ENCODE data around the gene FCHO1. TPM values are rescaled to one million over a fixed set of nuclear protein-coding genes. Genes with fewer than 3 reads are reported as not detected.

Gene FCHO1
- total RNA-seq, 1 donor from 2014 or later, result 0.71 TPM

DNA sequence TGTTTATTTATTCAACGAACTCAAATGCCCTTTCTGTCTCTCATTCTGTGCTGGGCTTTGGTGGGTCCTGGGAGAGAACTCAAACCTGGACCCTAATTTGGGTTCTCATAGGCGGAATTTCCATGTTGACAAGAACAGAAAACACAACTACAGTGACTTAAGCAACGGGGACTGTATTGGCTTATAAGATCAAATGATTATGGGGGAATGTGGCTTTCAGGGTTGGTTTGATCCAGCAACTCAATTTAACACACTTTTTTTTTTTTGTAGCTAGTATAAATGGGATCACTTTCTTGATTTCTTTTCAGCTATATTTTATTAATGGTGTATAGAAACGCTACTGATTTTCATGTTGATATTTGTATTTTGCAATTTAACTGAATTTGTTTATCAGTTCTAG, 9.9 kb downstream of the FCHO1 start:
- no peak for DNase-seq
- TF ChIP-seq, protein P1, sequence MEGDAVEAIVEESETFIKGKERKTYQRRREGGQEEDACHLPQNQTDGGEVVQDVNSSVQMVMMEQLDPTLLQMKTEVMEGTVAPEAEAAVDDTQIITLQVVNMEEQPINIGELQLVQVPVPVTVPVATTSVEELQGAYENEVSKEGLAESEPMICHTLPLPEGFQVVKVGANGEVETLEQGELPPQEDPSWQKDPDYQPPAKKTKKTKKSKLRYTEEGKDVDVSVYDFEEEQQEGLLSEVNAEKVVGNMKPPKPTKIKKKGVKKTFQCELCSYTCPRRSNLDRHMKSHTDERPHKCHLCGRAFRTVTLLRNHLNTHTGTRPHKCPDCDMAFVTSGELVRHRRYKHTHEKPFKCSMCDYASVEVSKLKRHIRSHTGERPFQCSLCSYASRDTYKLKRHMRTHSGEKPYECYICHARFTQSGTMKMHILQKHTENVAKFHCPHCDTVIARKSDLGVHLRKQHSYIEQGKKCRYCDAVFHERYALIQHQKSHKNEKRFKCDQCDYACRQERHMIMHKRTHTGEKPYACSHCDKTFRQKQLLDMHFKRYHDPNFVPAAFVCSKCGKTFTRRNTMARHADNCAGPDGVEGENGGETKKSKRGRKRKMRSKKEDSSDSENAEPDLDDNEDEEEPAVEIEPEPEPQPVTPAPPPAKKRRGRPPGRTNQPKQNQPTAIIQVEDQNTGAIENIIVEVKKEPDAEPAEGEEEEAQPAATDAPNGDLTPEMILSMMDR (IDR thresholded peaks at IDR 0.05; ENCODE audit: borderline replicate concordance), result no peak
- no peak overlapping the region for H3K27ac ChIP-seq (replicated peaks)
- no peak overlapping the region for H3K4me3 ChIP-seq
- no peaks in the 10 kb centered on the region for H3K9me3 ChIP-seq (replicated peaks)
- intact Hi-C loops (cut with micrococcal nuclease), result no loop called here
- H3K36me3 ChIP-seq, result no peaks in the 10 kb centered on the region
- H3K27me3 ChIP-seq (ENCODE audit: low read depth), result peaks cover 20% of the 10 kb centered on the region
- no peaks in the 10 kb centered on the region for H3K4me1 ChIP-seq

DNA sequence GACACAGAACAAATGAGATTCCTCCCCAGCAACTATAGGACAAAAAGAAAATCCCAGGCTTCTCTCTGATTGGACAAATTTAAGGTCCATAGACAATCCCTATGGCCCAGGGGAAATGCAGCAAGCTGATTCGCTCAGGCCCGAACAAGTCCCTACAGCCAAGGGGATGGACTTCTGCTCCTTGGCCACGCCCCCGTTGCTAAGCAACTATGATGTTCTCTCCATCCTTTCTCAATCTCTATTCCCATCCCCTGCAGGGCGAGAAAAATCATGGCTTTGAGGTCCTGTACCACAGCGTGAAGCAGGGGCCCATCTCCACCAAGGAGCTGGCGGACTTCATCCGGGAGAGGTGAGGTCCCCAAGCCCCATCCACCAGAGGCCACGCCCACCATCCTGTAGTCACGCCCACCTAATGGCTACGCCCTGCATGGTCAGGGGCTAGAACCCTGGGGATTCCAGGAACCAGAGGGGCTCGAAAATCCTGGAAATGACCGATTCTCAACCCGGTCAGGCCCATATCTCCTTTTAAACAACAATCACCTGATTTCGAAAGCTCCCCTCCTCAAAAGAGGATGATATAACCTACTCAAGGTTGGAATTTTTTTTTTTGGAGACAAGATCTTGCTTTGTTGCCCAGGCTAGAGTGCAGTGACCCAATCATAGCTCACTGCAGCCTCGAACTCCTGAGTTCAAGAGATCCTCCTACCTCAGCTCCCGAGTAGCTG, 11.4 kb downstream of the FCHO1 start:
- Histone ChIP-seq H3K27me3 (ENCODE audit: low read depth) (peaks cover 20% of the 10 kb centered on the region), H3K4me3 (no peak overlapping the region), H3K4me1 (peaks cover 10% of the 10 kb centered on the region), H3K36me3 (no peaks in the 10 kb centered on the region), H3K27ac (replicated peaks) (no peak overlapping the region), H3K9me3 (replicated peaks) (no peaks in the 10 kb centered on the region)
- TF ChIP-seq, protein P1 (IDR thresholded peaks at IDR 0.05; ENCODE audit: borderline replicate concordance), result no peak
- DNase-seq, result no peak
- intact Hi-C loops (cut with micrococcal nuclease), result no loop called here

DNA sequence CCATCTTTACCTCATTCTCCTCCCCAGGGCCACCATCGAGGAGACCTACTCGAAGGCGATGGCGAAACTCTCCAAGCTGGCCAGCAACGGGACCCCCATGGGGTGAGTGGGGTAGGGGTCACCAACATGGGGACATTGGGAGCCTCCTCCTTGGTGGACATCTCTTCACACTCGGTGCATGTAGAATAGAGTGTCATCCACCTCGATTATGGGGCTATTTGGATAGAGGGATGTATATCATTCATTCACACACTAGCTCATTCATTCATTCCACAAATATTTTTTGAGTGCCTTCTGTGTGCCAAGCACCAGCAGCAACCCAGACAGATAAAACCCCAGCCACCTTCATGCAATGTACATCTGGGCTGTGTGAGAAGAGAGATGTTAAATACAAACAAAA, 13.1 kb downstream of the FCHO1 start:
- H3K4me1 ChIP-seq, result peaks cover 10% of the 10 kb centered on the region
- no peaks in the 10 kb centered on the region for H3K36me3 ChIP-seq
- no peaks in the 10 kb centered on the region for H3K9me3 ChIP-seq (replicated peaks)
- TF ChIP-seq, protein P1 (IDR thresholded peaks at IDR 0.05; ENCODE audit: borderline replicate concordance), result no peak
- intact Hi-C loops (cut with micrococcal nuclease), result no loop called here
- H3K4me3 ChIP-seq, result no peak overlapping the region
- H3K27me3 ChIP-seq (ENCODE audit: low read depth), result peaks cover 20% of the 10 kb centered on the region
- H3K27ac ChIP-seq (replicated peaks), result no peak overlapping the region
- no peak for DNase-seq

DNA sequence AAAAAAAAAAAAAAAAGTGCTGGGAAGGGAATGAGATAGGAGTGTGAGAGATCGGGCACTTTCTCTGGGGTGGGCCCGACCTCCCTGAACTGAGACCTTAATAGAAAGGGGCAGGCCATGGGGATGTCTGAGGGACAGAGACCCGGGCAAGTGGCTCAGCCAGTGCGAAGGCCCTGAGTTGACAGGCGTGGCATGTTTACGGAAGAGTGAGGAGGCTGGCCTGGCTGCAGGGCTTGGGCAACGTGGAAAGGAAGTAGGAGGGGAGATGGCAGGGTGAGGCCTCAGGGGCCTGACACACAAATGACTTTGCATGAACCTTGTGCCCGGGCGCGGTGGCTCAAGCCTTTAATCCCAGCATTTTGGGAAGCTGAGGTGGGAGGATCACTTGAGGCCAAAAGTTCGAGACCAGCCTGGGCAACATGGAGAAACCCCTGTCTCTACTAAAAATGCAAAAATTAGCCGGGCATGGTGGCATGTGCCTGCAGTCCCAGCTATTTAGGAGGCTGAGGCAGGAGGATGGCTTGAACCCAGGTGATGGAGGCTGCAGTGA, 13.9 kb downstream of the FCHO1 start:
- intact Hi-C loops (cut with micrococcal nuclease), result no loop called here
- no peak overlapping the region for H3K4me3 ChIP-seq
- DNase-seq, result peak; percentile 55
- no peaks in the 10 kb centered on the region for H3K9me3 ChIP-seq (replicated peaks)
- TF ChIP-seq, protein P1 (IDR thresholded peaks at IDR 0.05; ENCODE audit: borderline replicate concordance), result no peak
- H3K27ac ChIP-seq (replicated peaks), result no peak overlapping the region
- peaks cover 22% of the 10 kb centered on the region for H3K27me3 ChIP-seq (ENCODE audit: low read depth)
- peaks cover 10% of the 10 kb centered on the region for H3K4me1 ChIP-seq
- H3K36me3 ChIP-seq, result no peaks in the 10 kb centered on the region

DNA sequence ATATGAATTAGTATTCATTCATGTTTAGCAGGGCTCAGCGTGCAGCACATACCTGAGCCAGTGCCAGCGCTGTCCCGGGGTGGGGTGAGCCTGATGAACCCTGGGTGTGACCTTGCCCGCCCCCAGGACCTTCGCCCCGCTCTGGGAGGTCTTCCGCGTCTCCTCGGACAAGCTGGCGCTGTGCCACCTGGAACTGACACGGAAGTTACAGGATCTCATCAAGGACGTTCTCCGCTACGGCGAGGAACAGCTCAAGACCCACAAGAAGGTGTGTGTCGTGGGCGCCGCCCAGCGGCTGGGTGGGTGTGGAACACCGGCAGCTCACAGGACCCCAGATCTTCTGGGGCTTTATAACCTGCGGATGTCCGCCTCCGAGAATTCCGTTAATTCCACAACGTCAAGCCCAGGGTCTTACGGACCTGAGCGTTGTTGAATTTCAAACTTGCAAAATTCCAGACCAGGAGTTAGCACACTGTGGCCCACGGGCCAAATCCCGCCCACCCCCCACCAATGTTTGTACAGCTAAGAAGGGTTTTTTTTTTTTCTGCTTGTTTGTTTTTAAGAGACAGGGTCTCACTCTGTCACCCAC, 15.4 kb downstream of the FCHO1 start:
- H3K4me3 ChIP-seq, result peak overlapping the region; percentile 47
- TF ChIP-seq, protein P1 (IDR thresholded peaks at IDR 0.05; ENCODE audit: borderline replicate concordance), result peak; percentile 86
- peaks cover 23% of the 10 kb centered on the region for H3K27me3 ChIP-seq (ENCODE audit: low read depth)
- no peaks in the 10 kb centered on the region for H3K36me3 ChIP-seq
- no peaks in the 10 kb centered on the region for H3K9me3 ChIP-seq (replicated peaks)
- peak; percentile 76 for DNase-seq
- no peak overlapping the region for H3K27ac ChIP-seq (replicated peaks)
- intact Hi-C loops (cut with micrococcal nuclease), result no loop called here
- peaks cover 10% of the 10 kb centered on the region for H3K4me1 ChIP-seq
